DMS79 treated with DMSO at 0.1 percent for 48 hours (cell line): Measurements from ENCODE around the gene C17orf58.
A peak's percentile ranks its signal among the peaks of the same experiment; 100 is the strongest.
"Not testable (repeated sequence)": the region's sequence is repeated elsewhere in the genome, so short reads cannot be mapped to it uniquely, and the experiment has no call there.

Source experiments
- DNase-seq: peaks from one replicate; lab custom pipeline; 2025; lab: John Stamatoyannopoulos, UW

The C17orf58 gene

GRCh38 chr17:67999291-67999911 lies 3.1 kb upstream of the C17orf58 start:
- no peak for DNase-seq

GRCh38 chr17:67998466-67998865 lies 2.2 kb upstream of the C17orf58 start:
- no peak for DNase-seq

GRCh38 chr17:67995570-67996263 lies 552 bp downstream of the C17orf58 start:
- DNase-seq = no peak

- peak; percentile 16 for DNase-seq
Observed at GRCh38 chr17:67994817-67995569, 1.3 kb downstream of the C17orf58 start.

- DNase-seq = peak; percentile 21
Observed at GRCh38 chr17:67993998-67994361, 2.3 kb downstream of the C17orf58 start.

GRCh38 chr17:67993153-67993997 lies 2.9 kb downstream of the C17orf58 start:
- DNase-seq = peak; percentile 44

GRCh38 chr17:67992548-67993152 lies 3.6 kb downstream of the C17orf58 start:
- DNase-seq = no peak

- DNase-seq = no peak
Observed at GRCh38 chr17:67990909-67991308, 5.4 kb downstream of the C17orf58 start.

GRCh38 chr17:67983383-67983688 lies 12.9 kb downstream of the C17orf58 start:
- no peak for DNase-seq

- no peak for DNase-seq
Observed at GRCh38 chr17:67982686-67983382, 13.4 kb downstream of the C17orf58 start.

- DNase-seq = no peak
Observed at GRCh38 chr17:67982034-67982640, 14.1 kb downstream of the C17orf58 start.

GRCh38 chr17:67980883-67981282 lies 15.4 kb downstream of the C17orf58 start:
- DNase-seq = not testable (repeated sequence)

- DNase-seq = no peak
Observed at GRCh38 chr17:67980456-67980855, 15.8 kb downstream of the C17orf58 start.

- DNase-seq = not testable (repeated sequence)
Observed at GRCh38 chr17:67976306-67976705, 20.0 kb downstream of the C17orf58 start.

- no peak for DNase-seq
Observed at GRCh38 chr17:67974598-67975066, 21.6 kb downstream of the C17orf58 start.

GRCh38 chr17:67974185-67974584 lies 22.1 kb downstream of the C17orf58 start:
- DNase-seq = no peak

- DNase-seq = no peak
Observed at GRCh38 chr17:67970783-67971182, 25.5 kb downstream of the C17orf58 start.

- peak; percentile 16 for DNase-seq
Observed at GRCh38 chr17:67963145-67963572, 33.1 kb downstream of the C17orf58 start.

- DNase-seq = not testable (repeated sequence)
Observed at GRCh38 chr17:67962156-67962555, 34.1 kb downstream of the C17orf58 start.

GRCh38 chr17:67960276-67960675 lies 36.0 kb downstream of the C17orf58 start:
- not testable (repeated sequence) for DNase-seq

- no peak for DNase-seq
Observed at GRCh38 chr17:67959510-67959909, 36.8 kb downstream of the C17orf58 start.
